ENCODE results near the gene CPEB4. TPM values are rescaled to one million over a fixed set of nuclear protein-coding genes. Genes with fewer than 3 reads are reported as not detected.

The CPEB4 gene
- total and polyA plus RNA-seq, 9 of the 15 experiments (the other 6 are each of a cell fraction or from before 2014, with no cell fraction given): 7.4 to 21.3 (median 12.4) TPM

- TF ChIP-seq RBM22 (IDR thresholded peaks at IDR 0.05; ENCODE audit: low read depth, low read length, poor library complexity, severe bottlenecking) (no peak), ATF1 (CRISPR knock-in tag; IDR thresholded peaks at IDR 0.05) (no peak), ATF1 (tag; IDR thresholded peaks at IDR 0.05) (no peak), SMARCB1 (IDR thresholded peaks at IDR 0.05; ENCODE audit: insufficient read length, low read depth) (peak; percentile 95), MTA3 (IDR thresholded peaks at IDR 0.05; ENCODE audit: borderline replicate concordance) (peak; percentile 59; the same call in 1 of the 2 replicates), ZNF24 (IDR thresholded peaks at IDR 0.05) (0 out of 2 replicates have a peak, but pooled peaks have one; percentile 17), MAX (CRISPR knock-in tag; IDR thresholded peaks at IDR 0.05) (no peak), ZSCAN32 (CRISPR knock-in tag; IDR thresholded peaks at IDR 0.05) (no peak), RNF2 (IDR thresholded peaks at IDR 0.05) (0 out of 2 replicates have a peak, but pooled peaks have one; percentile 20), NFIX (CRISPR knock-in tag; IDR thresholded peaks at IDR 0.05; ENCODE audit: low read depth) (no peak), ZBTB9 (CRISPR knock-in tag; IDR thresholded peaks at IDR 0.05) (0 out of 2 replicates have a peak, but pooled peaks have one; percentile 46), PBX2 (CRISPR knock-in tag; IDR thresholded peaks at IDR 0.05; ENCODE audit: low read depth) (no peak), PBX2 (tag; conservative IDR thresholded peaks at IDR 0.05; ENCODE audit: low read depth) (peak; percentile 27; the same call in 1 of the 2 replicates), ZNF57 (CRISPR knock-in tag; IDR thresholded peaks at IDR 0.05) (no peak), RFX5 (IDR thresholded peaks at IDR 0.05; ENCODE audit: low read depth, low read length) (no peak), CREM (IDR thresholded peaks at IDR 0.05; ENCODE audit: low read depth) (no peak), KDM5B (IDR thresholded peaks at IDR 0.05; ENCODE audit: insufficient replicate concordance, low read depth, low read length) (no peak), ARID3A (IDR thresholded peaks at IDR 0.05; ENCODE audit: borderline replicate concordance, low read depth, low read length) (no peak), MBD2 (IDR thresholded peaks at IDR 0.05; ENCODE audit: borderline replicate concordance, low read depth) (no peak)
- TF ChIP-seq, protein P1, sequence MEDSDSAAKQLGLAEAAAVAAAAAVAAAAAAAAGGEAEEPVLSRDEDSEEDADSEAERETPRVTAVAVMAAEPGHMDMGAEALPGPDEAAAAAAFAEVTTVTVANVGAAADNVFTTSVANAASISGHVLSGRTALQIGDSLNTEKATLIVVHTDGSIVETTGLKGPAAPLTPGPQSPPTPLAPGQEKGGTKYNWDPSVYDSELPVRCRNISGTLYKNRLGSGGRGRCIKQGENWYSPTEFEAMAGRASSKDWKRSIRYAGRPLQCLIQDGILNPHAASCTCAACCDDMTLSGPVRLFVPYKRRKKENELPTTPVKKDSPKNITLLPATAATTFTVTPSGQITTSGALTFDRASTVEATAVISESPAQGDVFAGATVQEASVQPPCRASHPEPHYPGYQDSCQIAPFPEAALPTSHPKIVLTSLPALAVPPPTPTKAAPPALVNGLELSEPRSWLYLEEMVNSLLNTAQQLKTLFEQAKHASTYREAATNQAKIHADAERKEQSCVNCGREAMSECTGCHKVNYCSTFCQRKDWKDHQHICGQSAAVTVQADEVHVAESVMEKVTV (CRISPR knock-in tag; IDR thresholded peaks at IDR 0.05): no peak
- TF ChIP-seq, protein P2, sequence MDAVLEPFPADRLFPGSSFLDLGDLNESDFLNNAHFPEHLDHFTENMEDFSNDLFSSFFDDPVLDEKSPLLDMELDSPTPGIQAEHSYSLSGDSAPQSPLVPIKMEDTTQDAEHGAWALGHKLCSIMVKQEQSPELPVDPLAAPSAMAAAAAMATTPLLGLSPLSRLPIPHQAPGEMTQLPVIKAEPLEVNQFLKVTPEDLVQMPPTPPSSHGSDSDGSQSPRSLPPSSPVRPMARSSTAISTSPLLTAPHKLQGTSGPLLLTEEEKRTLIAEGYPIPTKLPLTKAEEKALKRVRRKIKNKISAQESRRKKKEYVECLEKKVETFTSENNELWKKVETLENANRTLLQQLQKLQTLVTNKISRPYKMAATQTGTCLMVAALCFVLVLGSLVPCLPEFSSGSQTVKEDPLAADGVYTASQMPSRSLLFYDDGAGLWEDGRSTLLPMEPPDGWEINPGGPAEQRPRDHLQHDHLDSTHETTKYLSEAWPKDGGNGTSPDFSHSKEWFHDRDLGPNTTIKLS (IDR thresholded peaks at IDR 0.05; ENCODE audit: borderline replicate concordance, low read depth): no peak
Measured at GRCh38 chr5:173850659-173851058, 37.5 kb upstream of the CPEB4 start (continued).
